ENCODE results near the gene STX1A. TPM values are rescaled to one million over a fixed set of nuclear protein-coding genes. Genes with fewer than 3 reads are reported as not detected.

The STX1A gene
- total and polyA plus RNA-seq, 11 donors, result 1.1 to 3.6 (median 1.7) TPM

DNA sequence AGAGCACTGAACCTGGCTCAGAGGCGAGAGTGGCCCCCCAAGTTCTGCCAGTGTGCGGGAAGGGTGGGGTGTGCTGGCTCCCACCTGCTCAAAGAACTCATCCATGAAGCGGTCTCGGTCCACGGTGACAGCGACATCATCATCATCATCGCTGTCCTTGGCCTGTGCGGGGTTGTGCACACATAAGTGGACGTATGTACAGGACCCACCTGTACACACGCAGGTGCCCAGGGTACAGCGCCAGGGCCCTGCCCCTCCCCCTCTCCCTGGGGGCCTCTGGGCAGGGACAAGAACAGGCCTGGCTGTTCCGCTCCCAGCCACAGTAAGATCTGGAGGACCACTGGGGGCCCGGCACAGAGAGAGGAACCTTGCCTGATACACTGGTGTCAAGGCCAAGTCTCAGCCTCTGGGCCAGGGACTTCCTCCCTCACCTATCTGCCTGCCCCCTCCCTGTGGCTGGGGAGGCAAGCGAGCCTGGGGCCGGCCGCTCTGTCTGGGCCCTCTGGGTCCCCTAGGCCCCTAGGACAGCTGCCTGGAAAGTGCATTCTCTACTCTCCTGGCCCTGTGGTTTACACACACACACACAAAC lies 10.4 kb downstream of the STX1A start:
- DNase-seq, result peak in 1 of 5 donors; percentile 53
- no peak overlapping the region for H3K27ac ChIP-seq
- H3K27me3 ChIP-seq, result no peaks in the 10 kb centered on the region
- TF ChIP-seq POLR2A (IDR thresholded peaks at IDR 0.05), result no peak
- TF ChIP-seq, protein P1, sequence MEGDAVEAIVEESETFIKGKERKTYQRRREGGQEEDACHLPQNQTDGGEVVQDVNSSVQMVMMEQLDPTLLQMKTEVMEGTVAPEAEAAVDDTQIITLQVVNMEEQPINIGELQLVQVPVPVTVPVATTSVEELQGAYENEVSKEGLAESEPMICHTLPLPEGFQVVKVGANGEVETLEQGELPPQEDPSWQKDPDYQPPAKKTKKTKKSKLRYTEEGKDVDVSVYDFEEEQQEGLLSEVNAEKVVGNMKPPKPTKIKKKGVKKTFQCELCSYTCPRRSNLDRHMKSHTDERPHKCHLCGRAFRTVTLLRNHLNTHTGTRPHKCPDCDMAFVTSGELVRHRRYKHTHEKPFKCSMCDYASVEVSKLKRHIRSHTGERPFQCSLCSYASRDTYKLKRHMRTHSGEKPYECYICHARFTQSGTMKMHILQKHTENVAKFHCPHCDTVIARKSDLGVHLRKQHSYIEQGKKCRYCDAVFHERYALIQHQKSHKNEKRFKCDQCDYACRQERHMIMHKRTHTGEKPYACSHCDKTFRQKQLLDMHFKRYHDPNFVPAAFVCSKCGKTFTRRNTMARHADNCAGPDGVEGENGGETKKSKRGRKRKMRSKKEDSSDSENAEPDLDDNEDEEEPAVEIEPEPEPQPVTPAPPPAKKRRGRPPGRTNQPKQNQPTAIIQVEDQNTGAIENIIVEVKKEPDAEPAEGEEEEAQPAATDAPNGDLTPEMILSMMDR (IDR thresholded peaks at IDR 0.05), result no peak
- H3K4me1 ChIP-seq, result peaks cover 0 to 3% (median 0%) of the 10 kb centered on the region in 12 donors
- intact Hi-C loops (cut with DNase I), result no loop called here
- H3K9me3 ChIP-seq, result no peaks in the 10 kb centered on the region
- no peak for ATAC-seq
- no peak overlapping the region for H3K4me3 ChIP-seq
- 92 to 97% (median 94%) methylated on average over 10 to 16 of the region's 16 CpGs for WGBS, 4 donors
- no peaks in the 10 kb centered on the region for H3K36me3 ChIP-seq

- 70 to 80% (median 79%) methylated on average over 12 to 15 of the region's 15 CpGs for WGBS, 4 donors
- DNase-seq (peak in 3 of 5 donors; percentile 50 to 73 (median 68)), ATAC-seq (peak in 1 of 4 donors; percentile 8)
- Histone ChIP-seq H3K4me1 (peaks cover 0 to 6% (median 0%) of the 10 kb centered on the region in 12 donors), H3K4me3 (no peak overlapping the region), H3K27ac (no peak overlapping the region), H3K9me3 (no peaks in the 10 kb centered on the region), H3K36me3 (peaks cover 0 to 3% (median 0%) of the 10 kb centered on the region in 9 donors), H3K27me3 (no peaks in the 10 kb centered on the region)
- intact Hi-C loops (cut with DNase I), result no loop called here
- no peak for TF ChIP-seq POLR2A (IDR thresholded peaks at IDR 0.05)
- TF ChIP-seq, protein P1 (IDR thresholded peaks at IDR 0.05), result no peak
These were observed 12.3 kb downstream of the STX1A start for GRCh38 chr7:73707045-73707631.

DNA sequence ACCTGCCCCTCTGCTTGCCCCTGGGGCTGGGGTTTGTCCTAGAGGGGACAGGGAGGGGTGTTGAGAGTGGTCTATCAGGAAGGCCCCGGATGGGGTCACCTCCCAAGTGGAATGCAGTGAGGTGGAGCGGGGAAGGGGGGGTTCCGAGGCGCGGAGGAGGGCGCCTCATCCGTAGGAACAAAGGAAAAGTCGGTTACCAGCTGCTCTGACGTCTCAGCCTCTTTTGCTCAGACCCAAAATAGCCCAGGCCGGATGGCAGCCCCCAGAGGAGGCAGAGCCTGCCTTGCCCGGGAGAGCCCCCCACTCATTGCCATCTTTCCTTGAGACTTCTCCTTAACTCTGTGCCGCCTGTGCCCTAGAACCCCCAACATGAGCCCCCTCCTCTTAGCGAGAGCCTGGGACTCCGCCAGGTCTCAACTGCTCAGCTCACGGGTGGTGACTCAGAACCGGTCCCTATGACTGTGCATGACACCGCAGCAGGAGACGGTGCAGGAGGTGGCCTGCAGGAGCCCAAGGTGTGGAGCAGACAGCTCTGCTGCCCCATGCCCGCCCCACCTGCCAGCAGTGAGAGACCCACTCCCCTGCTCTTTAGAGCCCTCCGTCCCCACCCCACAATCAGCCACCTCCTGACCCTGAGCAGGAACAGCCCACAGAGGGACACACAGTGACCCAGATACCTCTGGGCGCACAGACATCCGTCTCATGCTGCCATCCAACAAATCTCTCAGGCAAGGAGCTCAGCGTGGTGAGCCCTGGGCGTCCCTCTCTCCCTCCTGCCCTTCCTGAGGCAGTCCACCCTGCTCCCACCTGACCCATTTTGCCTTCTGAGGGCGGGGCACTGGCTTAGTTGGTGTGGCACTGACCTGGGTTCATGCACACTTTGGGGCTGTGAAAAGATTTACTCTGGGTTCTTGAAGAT lies 13.1 kb downstream of the STX1A start:
- H3K9me3 ChIP-seq, result no peaks in the 10 kb centered on the region
- intact Hi-C loops (cut with DNase I), result no loop called here
- DNase-seq, result peak in 1 of 5 donors; percentile 57
- no peak overlapping the region for H3K27ac ChIP-seq
- H3K4me3 ChIP-seq, result no peak overlapping the region
- WGBS, 4 donors, result 75 to 79% (median 77%) methylated on average over 18 to 25 of the region's 25 CpGs
- H3K27me3 ChIP-seq, result no peaks in the 10 kb centered on the region
- TF ChIP-seq, protein P1 (IDR thresholded peaks at IDR 0.05), result no peak
- TF ChIP-seq POLR2A (IDR thresholded peaks at IDR 0.05), result no peak
- ATAC-seq, result no peak
- peaks cover 0 to 3% (median 0%) of the 10 kb centered on the region in 9 donors for H3K36me3 ChIP-seq
- H3K4me1 ChIP-seq, result peaks cover 0 to 6% (median 0%) of the 10 kb centered on the region in 12 donors

DNA sequence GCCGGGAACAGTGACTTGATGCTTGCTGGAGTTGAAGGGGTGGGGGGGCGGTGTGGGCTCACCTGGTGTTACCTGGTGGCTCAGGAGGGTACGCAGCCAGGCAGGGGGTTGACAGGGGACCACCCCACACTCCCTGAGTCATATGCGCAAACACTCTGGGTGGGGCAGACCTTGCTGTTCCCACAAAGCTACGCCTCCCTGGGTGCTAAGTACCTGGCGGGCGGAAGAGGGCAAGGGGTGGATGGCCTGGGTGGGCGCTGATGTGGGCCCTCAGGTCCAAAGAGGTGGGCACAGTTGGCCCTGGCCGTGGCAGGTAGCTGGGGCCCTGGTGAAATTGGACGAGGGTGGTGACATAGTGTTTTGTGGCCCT lies 13.9 kb downstream of the STX1A start:
- peak overlapping the region in 1 of 12 donors; percentile 55 for H3K27ac ChIP-seq
- H3K36me3 ChIP-seq, result peaks cover 0 to 3% (median 0%) of the 10 kb centered on the region in 9 donors
- DNase-seq (peak in 1 of 5 donors; percentile 44), ATAC-seq (no peak)
- intact Hi-C loops (cut with DNase I), result no loop called here
- 89 to 93% (median 91%) methylated on average over 9 to 10 of the region's 10 CpGs for WGBS, 4 donors
- TF ChIP-seq, protein P1 (IDR thresholded peaks at IDR 0.05), result no peak
- no peak for TF ChIP-seq POLR2A (IDR thresholded peaks at IDR 0.05)
- H3K9me3 ChIP-seq, result no peaks in the 10 kb centered on the region
- peaks cover 0 to 6% (median 0%) of the 10 kb centered on the region in 12 donors for H3K4me1 ChIP-seq
- H3K27me3 ChIP-seq, result no peaks in the 10 kb centered on the region
- no peak overlapping the region for H3K4me3 ChIP-seq

All from heart left ventricle (tissue), 16 donors.